OCI-LY7 (cell line): ENCODE results near the gene URM1. TPM values are rescaled to one million over a fixed set of nuclear protein-coding genes. Genes with fewer than 3 reads are reported as not detected.
A peak's percentile ranks its signal among the peaks of the same experiment; 100 is the strongest.

Experiments
- BruUV-seq: library from RNA; stranded (reverse); fragments of 400-500 nt; replicated peaks from 2 replicates; lab custom pipeline; 2021; lab: Mats Ljungman, UMichigan
- CTCF ChIA-PET: fragments of 300-600 bp; sonication (Branson Sonifier 250); formaldehyde crosslinking; loops from one replicate; lab custom pipeline; 2022; ENCODE audit warnings: antibody characterized with exemption; ENCODE audit not compliant: unreplicated experiment; lab: Charles Lee
- POLR2A ChIA-PET: fragments of 300-600 bp; sonication (Branson Sonifier 250); formaldehyde crosslinking; loops from one replicate; lab custom pipeline; 2022; ENCODE audit warnings: antibody characterized with exemption; lab: Charles Lee
- DNase-seq: peaks from one replicate; pipeline ENCODE4 v3.0.0-alpha.2; 2015; ENCODE audit warnings: low spot score
- H2AFZ ChIP-seq: fragments of 200-600 bp; sonication (generic), shearing (Covaris generic); 2 replicates; pipeline ENCODE4 v1.6.1; 2014; ENCODE audit warnings: mild to moderate bottlenecking, antibody characterized with exemption, low read length, moderate library complexity
- H3K27ac ChIP-seq: fragments of 200-600 bp; sonication (generic); 2 replicates; pipeline ENCODE4 v1.5.1; 2014; ENCODE audit warnings: mixed run types, low read depth, mild to moderate bottlenecking, moderate library complexity, low read length, inconsistent platforms; ENCODE audit not compliant: poor library complexity, severe bottlenecking
- H3K36me3 ChIP-seq: fragments of 200-600 bp; sonication (generic); 2 replicates; pipeline ENCODE4 v1.6.1; 2014; ENCODE audit warnings: mild to moderate bottlenecking, antibody characterized with exemption, low read length, moderate library complexity, mixed read lengths; ENCODE audit not compliant: insufficient read depth
- H3K4me1 ChIP-seq: fragments of 200-600 bp; sonication (generic); 2 replicates; pipeline ENCODE4 v1.5.1; 2014; ENCODE audit warnings: mild to moderate bottlenecking, low read length; ENCODE audit not compliant: insufficient read depth, poor library complexity, severe bottlenecking
- H3K4me2 ChIP-seq: fragments of 200-600 bp; sonication (generic); 2 replicates; pipeline ENCODE4 v1.6.1; 2014; ENCODE audit warnings: mild to moderate bottlenecking, low read length
- H3K4me3 ChIP-seq: fragments of 200-600 bp; sonication (generic); 2 replicates; pipeline ENCODE4 v1.5.1; 2014; ENCODE audit warnings: mild to moderate bottlenecking, low read depth, low read length; ENCODE audit not compliant: poor library complexity, severe bottlenecking
- H3K79me2 ChIP-seq: fragments of 200-600 bp; sonication (generic); 2 replicates; pipeline ENCODE4 v1.6.1; 2016; ENCODE audit warnings: low read depth, mild to moderate bottlenecking, low read length, moderate library complexity, mixed read lengths; ENCODE audit not compliant: insufficient read depth
- H3K9me2 ChIP-seq: fragments of 200-600 bp; sonication (generic); 2 replicates; pipeline ENCODE4 v1.6.1; 2016; ENCODE audit warnings: mild to moderate bottlenecking, low read length, mixed read lengths; ENCODE audit not compliant: insufficient read depth
- H3K9me3 ChIP-seq: fragments of 200-600 bp; sonication (generic); 2 replicates; pipeline ENCODE4 v1.6.1; 2014; ENCODE audit warnings: mild to moderate bottlenecking, mixed run types, low read length, mixed read lengths
- H4K20me1 ChIP-seq: fragments of 200-600 bp; sonication (generic); 2 replicates; pipeline ENCODE4 v1.6.1; 2014; ENCODE audit warnings: mild to moderate bottlenecking, antibody characterized with exemption, low read length, moderate library complexity, mixed read lengths; ENCODE audit not compliant: insufficient read depth
- CTCF ChIP-seq: fragments of 200-600 bp; sonication (generic); conservative IDR thresholded peaks from 2 replicates; pipeline ENCODE4 v1.5.1; 2014; ENCODE audit warnings: mild to moderate bottlenecking, antibody characterized with exemption, low read length, moderate library complexity, mixed read lengths
- EZH2phosphoT487 ChIP-seq: fragments of 200-600 bp; sonication (generic); IDR thresholded peaks from 2 replicates; pipeline ENCODE4 v1.6.1; 2018; ENCODE audit warnings: low read depth, borderline replicate concordance, mild to moderate bottlenecking, mixed run types, antibody characterized with exemption, low read length, moderate library complexity, mixed read lengths
- intact Hi-C: fragments of 100-400 bp; cut with micrococcal nuclease; formaldehyde crosslinking; loops from one replicate; pipeline ENCODE4 v1.10.0; 2022; ENCODE audit not compliant: unreplicated experiment
- total RNA-seq, 2 experiments: library from RNA; depleted of rRNA in 1 of 2; stranded (reverse); fragments of >200 nt in 1 of 2; shearing (Covaris generic) in 1 of 2; gene quantifications; 2 replicates each; pipeline ENCODE4 v1.2.3, GENCODE V29; 2014 to 2022

The URM1 gene
- total RNA-seq, 2 experiments from 2014 or later: 58.5 to 60.8 TPM

GRCh38 chr9:128360826-128361225 is 10.3 kb upstream of the URM1 start:
- POLR2A ChIA-PET: interaction anchor here (0.6 to 1.3 kb wide), 3 partner anchors 32 to 101 kb away, joined by 3 read pairs; no protein-coding TSS in a partner anchor

GRCh38 chr9:128361296-128361985 is 9.7 kb upstream of the URM1 start:
- Histone ChIP-seq H3K9me2 (no peaks in the 10 kb centered on the region), H3K9me3 (no peaks in the 10 kb centered on the region), H4K20me1 (no peaks in the 10 kb centered on the region), H3K27ac (no peak overlapping the region), H3K4me1 (no peaks in the 10 kb centered on the region), H3K4me2 (no peak overlapping the region; the same call in 1 of the 2 replicates), H3K36me3 (no peaks in the 10 kb centered on the region), H2AFZ (no peak overlapping the region), H3K79me2 (no peaks in the 10 kb centered on the region), H3K4me3 (no peak overlapping the region)
- no peak for TF ChIP-seq EZH2phosphoT487
- no peak for TF ChIP-seq CTCF
- intact Hi-C loops: no loop called here
- ChIA-PET POLR2A (interaction anchor here (0.6 to 1.7 kb wide), 3 partner anchors 9 to 101 kb away, joined by 3 to 4 read pairs (median 3); partner anchors contain the start of gene URM1), CTCF (interaction anchor here (0.6 to 1.2 kb wide), 5 partner anchors 10 to 807 kb away, joined by 3 to 11 read pairs (median 4); partner anchors contain the start of gene URM1)
- no TSS peak for BruUV-seq
- DNase-seq: no peak

More at GRCh38 chr9:128360826-128361225, 10.3 kb upstream of the URM1 start:
- CTCF ChIA-PET: interaction anchor here (0.6 kb wide), 3 partner anchors 44 to 808 kb away, joined by 4 to 11 read pairs (median 4); no protein-coding TSS in a partner anchor
- TF ChIP-seq CTCF (no peak), EZH2phosphoT487 (no peak)
- H3K4me1 ChIP-seq: no peaks in the 10 kb centered on the region
- no peak overlapping the region for H3K4me2 ChIP-seq
- H2AFZ ChIP-seq: no peak overlapping the region
- BruUV-seq: TSS peak; percentile 36
- intact Hi-C loops: no loop called here
- H3K79me2 ChIP-seq: no peaks in the 10 kb centered on the region
- H3K9me2 ChIP-seq: no peaks in the 10 kb centered on the region
- no peak for DNase-seq
- no peak overlapping the region for H3K4me3 ChIP-seq
- H3K27ac ChIP-seq: no peak overlapping the region
- peaks cover 5% of the 10 kb centered on the region; the same call in 1 of the 2 replicates for H3K36me3 ChIP-seq
- no peaks in the 10 kb centered on the region for H3K9me3 ChIP-seq
- no peaks in the 10 kb centered on the region for H4K20me1 ChIP-seq
